Fibroblast of mammary gland (primary cell): ENCODE data around the gene AGAP1.

Source experiments
- DNase-seq: peaks from one replicate; pipeline ENCODE4 v3.0.0-alpha.2; 2010; ENCODE audit warnings: low read depth
- H3K4me3 ChIP-seq: 2 replicates; pipeline ENCODE4 v1.5.1; 2011; ENCODE audit warnings: low read depth, mild to moderate bottlenecking, low read length, moderate library complexity; ENCODE audit not compliant: control insufficient read depth
- CTCF ChIP-seq: conservative IDR thresholded peaks from 2 replicates; pipeline ENCODE4 v1.5.1; 2011; ENCODE audit warnings: low read depth, low read length, inconsistent platforms; ENCODE audit not compliant: control insufficient read depth, insufficient read depth

Gene AGAP1

GRCh38 chr2:235642446-235643098 is 148.7 kb downstream of the AGAP1 start:
- peak; percentile 45 for TF ChIP-seq CTCF
- no peak overlapping the region for H3K4me3 ChIP-seq
- DNase-seq = peak; percentile 79

- peak; percentile 74 for DNase-seq
- TF ChIP-seq CTCF = no peak
- no peak overlapping the region for H3K4me3 ChIP-seq
Measured at GRCh38 chr2:235643680-235644511, 150.1 kb downstream of the AGAP1 start.

- no peak overlapping the region for H3K4me3 ChIP-seq
- TF ChIP-seq CTCF = no peak
- DNase-seq = no peak
Measured at GRCh38 chr2:235647264-235647663, 153.4 kb downstream of the AGAP1 start.

- TF ChIP-seq CTCF = no peak
- DNase-seq = no peak
- no peak overlapping the region for H3K4me3 ChIP-seq
Measured at GRCh38 chr2:235647877-235648276, 154.0 kb downstream of the AGAP1 start.

- no peak overlapping the region for H3K4me3 ChIP-seq
- TF ChIP-seq CTCF = no peak
- DNase-seq = no peak
Measured at GRCh38 chr2:235649418-235649817, 155.6 kb downstream of the AGAP1 start.

GRCh38 chr2:235651643-235652042 is 157.8 kb downstream of the AGAP1 start:
- no peak overlapping the region for H3K4me3 ChIP-seq
- TF ChIP-seq CTCF = no peak
- no peak for DNase-seq
